HepG2 (cell line): ENCODE measurements around the gene TMTC4. TPM values are rescaled to one million over a fixed set of nuclear protein-coding genes. Genes with fewer than 3 reads are reported as not detected.
A peak's percentile ranks its signal among the peaks of the same experiment; 100 is the strongest.

Experiments used
- ATAC-seq: fragments of 200-7000 bp; cut with Tn5 transposase; 3 replicates; pipeline ENCODE4 v1.9.1; 2020; ENCODE audit warnings: mild to moderate bottlenecking, moderate library complexity
- BruUV-seq: library from RNA; stranded (reverse); fragments of 400-500 nt; replicated peaks from 2 replicates; lab custom pipeline; 2021; lab: Mats Ljungman, UMichigan
- CTCF ChIA-PET: fragments of 300-600 bp; formaldehyde crosslinking; extraction: SDS; loops from one replicate; lab custom pipeline; 2021; ENCODE audit warnings: low total read pairs, inconsistent platforms, low intra/inter-chr PET ratio; lab: Yijun Ruan, JAX
- POLR2A ChIA-PET: fragments of 350-600 bp; sonication (Branson Sonifier 250); formaldehyde crosslinking; loops from one replicate; lab custom pipeline; 2020; ENCODE audit warnings: antibody characterized with exemption, inconsistent platforms; lab: Yijun Ruan, JAX
- DNase-seq: peaks from one replicate; pipeline ENCODE4 v3.0.0-alpha.2; 2015; ENCODE audit warnings: low spot score
- FAIRE-seq: peaks from 3 replicates; lab custom pipeline; 2011; peaks lifted over from hg19 to GRCh38; lab: Jason Lieb, UNC
- H2AFZ ChIP-seq: one replicate; pipeline ENCODE4 v1.6.1; 2011; ENCODE audit warnings: low read length, inconsistent platforms
- H3K27ac ChIP-seq: fragments of 300-600 bp; 3 replicates; pipeline ENCODE4 v1.8.0; 2011; ENCODE audit warnings: mixed run types, mild to moderate bottlenecking, mixed read lengths, low read length, inconsistent platforms; ENCODE audit not compliant: insufficient read depth; ENCODE audit errors: extremely low read length
- H3K27me3 ChIP-seq, 2 experiments: fragments of 200-600 bp in 1 of 2; 2 replicates in 1 of 2; 3 replicates in 1 of 2; pipeline versions ENCODE4 v1.6.0 to v1.8.0; 2011; ENCODE audit warnings: low read length in 2 of 2, mild to moderate bottlenecking in 2 of 2, moderate library complexity in 2 of 2, inconsistent platforms in 1 of 2; ENCODE audit not compliant: insufficient read depth in 2 of 2, control insufficient read depth in 1 of 2
- H3K36me3 ChIP-seq, 2 experiments: fragments of 200-600 bp in 1 of 2; replicated peaks in 1 of 2; 2 replicates in 1 of 2; 3 replicates in 1 of 2; pipeline versions ENCODE4 v1.5.1 to v1.8.0; 2011; ENCODE audit warnings: low read length in 2 of 2, inconsistent platforms in 1 of 2; ENCODE audit not compliant: insufficient read depth in 2 of 2, control insufficient read depth in 1 of 2
- H3K4me1 ChIP-seq: 2 replicates; pipeline ENCODE4 v1.5.1; 2012; ENCODE audit warnings: low read length, inconsistent platforms; ENCODE audit not compliant: insufficient read depth
- H3K4me2 ChIP-seq: 2 replicates; pipeline ENCODE4 v1.6.0; 2011; ENCODE audit warnings: low read depth, low read length, inconsistent platforms
- H3K4me3 ChIP-seq, 3 experiments: fragments of 200-600 bp in 1 of 3; sonication (generic), shearing (Covaris generic) in 1 of 3; replicated peaks in 1 of 3; 2 replicates each; pipeline ENCODE4 v1.5.1; 2011 to 2016; ENCODE audit warnings: low read length in 3 of 3, inconsistent platforms in 2 of 3, low read depth in 2 of 3, mild to moderate bottlenecking in 2 of 3, control low read depth in 1 of 3, mixed read lengths in 1 of 3; ENCODE audit not compliant: insufficient read depth in 1 of 3
- H3K79me2 ChIP-seq: one replicate; pipeline ENCODE4 v1.6.1; 2011; ENCODE audit warnings: low read length, inconsistent platforms; ENCODE audit not compliant: insufficient read depth
- H3K9ac ChIP-seq: 2 replicates; pipeline ENCODE4 v1.6.0; 2011; ENCODE audit warnings: mild to moderate bottlenecking, low read depth, low read length, inconsistent platforms; ENCODE audit not compliant: insufficient read depth
- H3K9me3 ChIP-seq: 2 replicates; pipeline ENCODE4 v1.5.1; 2012; ENCODE audit warnings: mild to moderate bottlenecking, low read length
- H4K20me1 ChIP-seq: 2 replicates; pipeline ENCODE4 v1.6.0; 2011; ENCODE audit warnings: inconsistent platforms, mild to moderate bottlenecking, low read length, moderate library complexity; ENCODE audit not compliant: insufficient read depth
- CEBPB ChIP-seq: IDR thresholded peaks from 2 replicates; pipeline ENCODE4 v1.6.1; 2011; ENCODE audit warnings: low read depth, low read length, improper control_type of control experiment, borderline replicate concordance
- FUBP1 ChIP-seq: sonication (generic); formaldehyde crosslinking; IDR thresholded peaks from 2 replicates; pipeline ENCODE4 v1.5.1; 2020; ENCODE audit warnings: missing genetic modification reagents, mild to moderate bottlenecking, borderline replicate concordance
- HOXA3 ChIP-seq: sonication (generic); formaldehyde crosslinking; IDR thresholded peaks from 2 replicates; pipeline ENCODE4 v1.5.0; 2020; ENCODE audit warnings: missing genetic modification reagents
- TCF7L2 ChIP-seq: IDR thresholded peaks from 2 replicates; pipeline ENCODE4 v1.6.1; 2011; ENCODE audit warnings: mild to moderate bottlenecking, low read depth, low read length, moderate library complexity
- ZBTB26 ChIP-seq: IDR thresholded peaks from 2 replicates; pipeline ENCODE4 v1.6.1; 2016; ENCODE audit warnings: missing compliant biosample characterization, missing genetic modification reagents, borderline replicate concordance
- ZNF552 ChIP-seq: sonication (generic); formaldehyde crosslinking; IDR thresholded peaks from 2 replicates; pipeline ENCODE4 v1.9.0; 2022; ENCODE audit warnings: missing genetic modification reagents, mild to moderate bottlenecking, borderline replicate concordance
- WGBS: methylation state at CpG from one replicate; pipeline ENCODE4 v1.1.6; 2017; ENCODE audit warnings: low lambda C conversion rate; 5-methylcytosine and 5-hydroxymethylcytosine counted together
- in situ Hi-C: cut with HindIII; loops from 2 replicates; pipeline ENCODE4 v1.10.0; 2017; ENCODE audit warnings: low pct_unique_long_range_greater_than_20kb; ENCODE audit not compliant: extremely low pct_ligation_motif_present
- intact Hi-C: fragments of 100-400 bp; cut with micrococcal nuclease; formaldehyde crosslinking; loops from one replicate; pipeline ENCODE4 v1.10.0; 2022; ENCODE audit not compliant: unreplicated experiment
- polyA plus RNA-seq, 8 experiments: library from polyadenylated mRNA; depleted of rRNA in 3 of 8; stranded (reverse) in 7 of 8; unstranded in 1 of 8; fragments of >200 nt; fragmentation: Illumina TruSeq in 4 of 8; extraction: Trizol in 4 of 8; gene quantifications; 2 replicates each; pipeline versions ENCODE4 v1.2.1 to v1.2.3, GENCODE V29; 2011 to 2016; ENCODE audit warnings: low read depth in 4 of 8, missing spikeins in 1 of 8, mixed read lengths in 1 of 8; ENCODE audit not compliant: insufficient read depth in 1 of 8
- total RNA-seq, 5 experiments: library from RNA; depleted of rRNA; stranded (reverse); fragments of >200 nt; fragmentation: Illumina TruSeq; extraction: Trizol; gene quantifications; 2 replicates each; pipeline ENCODE4 v1.2.3, GENCODE V29; 2016; ENCODE audit warnings: low read depth in 1 of 5
- TF ChIP-seq, protein P1 (sequence below): sonication (generic); formaldehyde crosslinking; IDR thresholded peaks from 2 replicates; pipeline ENCODE4 v1.4.0; 2020; ENCODE audit warnings: missing genetic modification reagents
- TF ChIP-seq, protein P2 (sequence below): sonication (generic); formaldehyde crosslinking; IDR thresholded peaks from 2 replicates; pipeline ENCODE4 v1.4.0; 2020; ENCODE audit warnings: low read depth, mild to moderate bottlenecking, missing genetic modification reagents
- TF ChIP-seq, protein P3 (sequence below): sonication (generic); formaldehyde crosslinking; IDR thresholded peaks from 2 replicates; pipeline ENCODE4 v1.8.0; 2022; ENCODE audit warnings: missing genetic modification reagents, mild to moderate bottlenecking, borderline replicate concordance

The TMTC4 gene
- total and polyA plus RNA-seq, 2 of the 13 experiments (the other 11 are each of a cell fraction or from before 2014, with no cell fraction given), result 16.0 to 22.6 TPM

DNA sequence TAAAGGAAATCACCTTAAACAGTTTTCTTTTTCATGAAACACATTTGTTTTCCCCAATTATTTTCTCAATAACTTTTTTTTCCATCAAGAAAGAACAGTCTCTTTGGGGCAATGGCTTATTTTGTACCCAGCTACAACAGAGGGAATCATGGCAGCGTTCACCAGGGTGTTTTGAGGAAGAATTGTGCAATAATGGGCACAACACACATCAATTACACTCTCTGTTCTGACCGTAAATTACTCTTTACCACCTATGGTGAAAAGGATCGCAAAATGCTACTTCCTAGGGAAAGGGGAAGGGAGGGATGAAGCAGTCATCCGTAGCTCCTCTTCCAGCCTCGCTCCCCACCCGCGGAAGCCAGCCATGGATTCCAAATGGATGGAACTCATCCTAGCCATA lies 38.6 kb downstream of the TMTC4 start:
- DNase-seq (no peak), ATAC-seq (no peak), FAIRE-seq (no peak)
- BruUV-seq, result no TSS peak
- ChIA-PET POLR2A (no interaction called here), CTCF (no interaction called here)
- H3K36me3 ChIP-seq, result peaks cover 20 to 51% of the 10 kb centered on the region in 2 experiments
- peaks cover 3% of the 10 kb centered on the region for H3K4me1 ChIP-seq
- in situ Hi-C loops, result no loop called here
- no peak overlapping the region for H3K27ac ChIP-seq
- H3K9ac ChIP-seq, result no peak overlapping the region
- intact Hi-C loops, result no loop called here
- no peaks in the 10 kb centered on the region for H3K27me3 ChIP-seq
- no peak overlapping the region for H3K4me2 ChIP-seq
- TF ChIP-seq FUBP1 (CRISPR knock-in tag), result no peak
- peak; percentile 62 for TF ChIP-seq CEBPB
- no peaks in the 10 kb centered on the region for H3K9me3 ChIP-seq
- 97% methylated on average over 7 of the region's 7 CpGs for WGBS
- H3K79me2 ChIP-seq, result no peaks in the 10 kb centered on the region
- H2AFZ ChIP-seq, result no peak overlapping the region
- H4K20me1 ChIP-seq, result no peaks in the 10 kb centered on the region
- H3K4me3 ChIP-seq, result no peak overlapping the region

DNA sequence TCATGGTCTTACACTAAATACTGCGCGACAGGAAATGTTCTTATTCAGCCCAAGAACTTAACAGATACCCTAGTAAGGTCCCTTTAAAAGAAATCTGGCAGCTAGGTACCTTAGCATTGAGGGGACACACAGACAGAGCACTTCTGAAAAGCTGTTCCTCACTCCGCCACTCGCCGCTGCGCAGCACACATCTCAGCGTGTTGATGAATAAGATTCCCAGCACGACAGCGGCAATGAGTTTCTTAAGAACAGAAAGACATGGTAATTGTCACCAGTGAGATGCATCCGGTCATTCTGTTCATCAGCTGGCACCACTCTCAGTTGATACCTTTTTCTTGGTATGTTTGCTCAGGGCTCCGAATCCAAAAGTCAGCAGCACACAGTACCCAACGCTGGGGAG lies 39.9 kb downstream of the TMTC4 start:
- no peak for FAIRE-seq
- no peak overlapping the region for H2AFZ ChIP-seq
- no TSS peak for BruUV-seq
- POLR2A ChIA-PET, result no interaction called here
- WGBS, result 90% methylated on average over 12 of the region's 12 CpGs
- no peak overlapping the region for H3K4me2 ChIP-seq
- no peak overlapping the region for H3K9ac ChIP-seq
- no peaks in the 10 kb centered on the region for H4K20me1 ChIP-seq
- no peak for DNase-seq
- no peak overlapping the region for H3K27ac ChIP-seq
- CTCF ChIA-PET, result no interaction called here
- no peaks in the 10 kb centered on the region for H3K9me3 ChIP-seq
- no peak for ATAC-seq
- in situ Hi-C loops, result no loop called here
- peaks cover 19 to 54% of the 10 kb centered on the region in 2 experiments for H3K36me3 ChIP-seq
- no peaks in the 10 kb centered on the region for H3K79me2 ChIP-seq
- no peak overlapping the region for H3K4me3 ChIP-seq
- intact Hi-C loops, result no loop called here
- H3K27me3 ChIP-seq, result no peaks in the 10 kb centered on the region
- H3K4me1 ChIP-seq, result peaks cover 12% of the 10 kb centered on the region
- TF ChIP-seq HOXA3 (CRISPR knock-in tag) (no peak), ZBTB26 (CRISPR knock-in tag) (no peak), TCF7L2 (no peak), ZNF552 (CRISPR knock-in tag) (no peak)
- TF ChIP-seq, protein P1, sequence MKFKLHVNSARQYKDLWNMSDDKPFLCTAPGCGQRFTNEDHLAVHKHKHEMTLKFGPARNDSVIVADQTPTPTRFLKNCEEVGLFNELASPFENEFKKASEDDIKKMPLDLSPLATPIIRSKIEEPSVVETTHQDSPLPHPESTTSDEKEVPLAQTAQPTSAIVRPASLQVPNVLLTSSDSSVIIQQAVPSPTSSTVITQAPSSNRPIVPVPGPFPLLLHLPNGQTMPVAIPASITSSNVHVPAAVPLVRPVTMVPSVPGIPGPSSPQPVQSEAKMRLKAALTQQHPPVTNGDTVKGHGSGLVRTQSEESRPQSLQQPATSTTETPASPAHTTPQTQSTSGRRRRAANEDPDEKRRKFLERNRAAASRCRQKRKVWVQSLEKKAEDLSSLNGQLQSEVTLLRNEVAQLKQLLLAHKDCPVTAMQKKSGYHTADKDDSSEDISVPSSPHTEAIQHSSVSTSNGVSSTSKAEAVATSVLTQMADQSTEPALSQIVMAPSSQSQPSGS (CRISPR knock-in tag), result no peak
- TF ChIP-seq, protein P2, sequence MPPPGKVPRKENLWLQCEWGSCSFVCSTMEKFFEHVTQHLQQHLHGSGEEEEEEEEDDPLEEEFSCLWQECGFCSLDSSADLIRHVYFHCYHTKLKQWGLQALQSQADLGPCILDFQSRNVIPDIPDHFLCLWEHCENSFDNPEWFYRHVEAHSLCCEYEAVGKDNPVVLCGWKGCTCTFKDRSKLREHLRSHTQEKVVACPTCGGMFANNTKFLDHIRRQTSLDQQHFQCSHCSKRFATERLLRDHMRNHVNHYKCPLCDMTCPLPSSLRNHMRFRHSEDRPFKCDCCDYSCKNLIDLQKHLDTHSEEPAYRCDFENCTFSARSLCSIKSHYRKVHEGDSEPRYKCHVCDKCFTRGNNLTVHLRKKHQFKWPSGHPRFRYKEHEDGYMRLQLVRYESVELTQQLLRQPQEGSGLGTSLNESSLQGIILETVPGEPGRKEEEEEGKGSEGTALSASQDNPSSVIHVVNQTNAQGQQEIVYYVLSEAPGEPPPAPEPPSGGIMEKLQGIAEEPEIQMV (CRISPR knock-in tag), result no peak
- TF ChIP-seq, protein P3, sequence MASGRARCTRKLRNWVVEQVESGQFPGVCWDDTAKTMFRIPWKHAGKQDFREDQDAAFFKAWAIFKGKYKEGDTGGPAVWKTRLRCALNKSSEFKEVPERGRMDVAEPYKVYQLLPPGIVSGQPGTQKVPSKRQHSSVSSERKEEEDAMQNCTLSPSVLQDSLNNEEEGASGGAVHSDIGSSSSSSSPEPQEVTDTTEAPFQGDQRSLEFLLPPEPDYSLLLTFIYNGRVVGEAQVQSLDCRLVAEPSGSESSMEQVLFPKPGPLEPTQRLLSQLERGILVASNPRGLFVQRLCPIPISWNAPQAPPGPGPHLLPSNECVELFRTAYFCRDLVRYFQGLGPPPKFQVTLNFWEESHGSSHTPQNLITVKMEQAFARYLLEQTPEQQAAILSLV (CRISPR knock-in tag), result no peak
